Pulmonary artery endothelial cell (primary cell): ENCODE results near the gene SART3. TPM values are rescaled to one million over a fixed set of nuclear protein-coding genes. Genes with fewer than 3 reads are reported as not detected.
"Not testable (repeated sequence)": the region's sequence is repeated elsewhere in the genome, so short reads cannot be mapped to it uniquely, and the experiment has no call there.

Source experiments
- DNase-seq: peaks from one replicate; pipeline ENCODE4 v3.0.0-alpha.2; 2011; ENCODE audit warnings: low read depth, low spot score
- total RNA-seq: library from RNA; depleted of rRNA; stranded (reverse); fragments of >200 nt; gene quantifications from 2 replicates; pipeline ENCODE4 v1.2.3, GENCODE V29; 2014

The SART3 gene
- total RNA-seq, 1 donor from 2014 or later, result 77.2 TPM

DNA sequence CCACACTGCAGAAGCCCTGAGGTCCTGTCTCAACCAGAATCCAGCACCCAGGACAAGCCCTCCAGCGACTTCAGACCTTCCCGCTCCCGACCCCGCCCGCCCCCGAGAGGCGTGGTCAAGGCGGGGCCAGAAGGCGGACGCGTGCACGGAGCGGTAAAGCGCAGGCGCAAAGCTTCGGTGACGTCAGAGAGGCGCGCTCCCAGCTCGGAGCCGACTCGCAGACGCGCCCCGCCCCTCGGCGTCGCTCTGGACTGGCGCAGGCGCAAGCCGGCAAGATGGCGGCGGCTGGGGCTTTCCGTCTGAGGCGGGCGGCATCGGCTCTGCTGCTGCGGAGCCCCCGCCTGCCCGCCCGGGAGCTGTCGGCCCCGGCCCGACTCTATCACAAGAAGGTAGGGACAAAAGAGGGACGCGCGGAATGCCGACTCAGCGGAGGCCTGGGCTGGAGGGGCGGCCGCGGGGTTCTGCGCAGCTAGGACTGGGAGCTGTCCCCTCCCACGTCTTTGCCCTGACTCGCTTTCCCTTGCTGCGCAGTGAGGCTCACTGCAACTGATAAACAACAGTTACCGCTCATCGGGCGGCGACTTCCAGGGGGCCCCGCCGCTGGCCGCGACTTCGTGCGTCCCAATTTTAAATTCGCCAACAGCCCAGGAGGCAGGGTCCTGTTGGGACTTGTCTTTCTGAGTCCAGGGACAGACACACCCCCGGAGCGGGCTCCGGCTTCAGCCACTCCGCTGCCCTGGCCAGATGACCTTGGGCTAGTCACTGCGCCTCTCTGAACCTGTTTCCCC is 1.6 kb upstream of the SART3 start, which contains the start of gene ISCU:
TSS of gene ISCU (plus strand) at position 249 of the 788 bp plus-strand sequence. CDS start at position 276, 27 bp downstream.
- peak; percentile 85 for DNase-seq

DNA sequence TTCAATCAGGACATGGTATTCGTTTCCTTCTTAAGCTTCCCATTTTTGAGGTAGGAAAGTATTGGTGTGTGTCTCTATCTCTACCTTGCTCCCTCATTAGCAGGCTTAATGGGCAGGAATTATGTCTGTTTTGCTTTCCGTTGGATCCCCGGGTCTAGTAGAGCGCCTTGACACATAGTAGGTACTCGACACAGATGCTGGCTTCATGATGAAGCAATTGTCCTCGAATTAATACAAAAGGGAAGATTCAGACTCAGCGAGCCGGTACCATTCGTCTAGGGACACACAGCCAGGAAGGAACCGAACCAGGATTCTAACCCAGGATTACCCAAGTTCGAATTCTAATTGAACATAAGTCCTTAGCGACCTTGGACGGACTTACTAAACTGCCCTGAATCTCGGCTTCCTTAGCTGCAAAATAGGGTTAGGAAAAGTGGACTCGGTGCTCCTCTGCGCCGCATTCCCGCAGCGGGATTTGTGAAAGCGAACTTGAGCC is 927 bp upstream of the SART3 start:
- DNase-seq, result no peak

DNA sequence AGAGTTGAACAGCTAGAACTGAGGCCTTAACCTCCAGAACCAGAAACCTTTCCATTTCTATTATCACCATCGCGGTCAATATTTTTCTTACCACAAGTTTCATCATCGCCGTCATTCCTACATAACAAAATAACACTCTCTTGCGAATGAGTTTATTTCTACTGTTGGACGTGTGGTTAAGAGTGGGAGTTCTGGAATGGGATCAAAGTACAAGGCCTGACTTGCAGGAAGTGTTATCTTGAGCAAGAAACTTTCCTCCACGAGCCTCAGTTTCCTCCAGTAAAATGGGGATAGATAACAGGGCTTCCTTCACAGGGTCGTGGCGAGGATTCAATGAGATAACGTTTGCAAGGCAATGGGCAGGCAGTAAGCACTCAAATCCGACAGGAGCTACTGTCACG is 652 bp downstream of the SART3 start:
- no peak for DNase-seq

DNA sequence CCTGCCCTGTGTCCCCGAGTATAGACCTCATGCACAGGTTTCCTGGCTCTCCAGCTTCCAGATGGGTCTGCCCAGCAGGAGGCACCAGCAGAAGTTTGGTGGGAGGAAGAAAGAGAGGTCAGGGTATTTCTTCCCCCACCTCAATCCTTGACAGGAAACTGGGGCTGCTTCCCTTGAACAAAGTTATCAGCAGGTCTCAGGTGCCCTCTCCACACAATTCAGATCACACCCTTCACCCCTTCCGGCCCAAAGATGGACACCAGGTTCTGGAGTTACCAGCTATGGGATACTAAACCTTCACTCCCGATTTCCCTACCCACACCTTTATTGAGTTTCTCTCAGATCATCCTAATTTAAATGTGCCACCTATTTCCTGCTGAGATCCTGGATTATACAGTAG is 1.2 kb downstream of the SART3 start:
- no peak for DNase-seq

DNA sequence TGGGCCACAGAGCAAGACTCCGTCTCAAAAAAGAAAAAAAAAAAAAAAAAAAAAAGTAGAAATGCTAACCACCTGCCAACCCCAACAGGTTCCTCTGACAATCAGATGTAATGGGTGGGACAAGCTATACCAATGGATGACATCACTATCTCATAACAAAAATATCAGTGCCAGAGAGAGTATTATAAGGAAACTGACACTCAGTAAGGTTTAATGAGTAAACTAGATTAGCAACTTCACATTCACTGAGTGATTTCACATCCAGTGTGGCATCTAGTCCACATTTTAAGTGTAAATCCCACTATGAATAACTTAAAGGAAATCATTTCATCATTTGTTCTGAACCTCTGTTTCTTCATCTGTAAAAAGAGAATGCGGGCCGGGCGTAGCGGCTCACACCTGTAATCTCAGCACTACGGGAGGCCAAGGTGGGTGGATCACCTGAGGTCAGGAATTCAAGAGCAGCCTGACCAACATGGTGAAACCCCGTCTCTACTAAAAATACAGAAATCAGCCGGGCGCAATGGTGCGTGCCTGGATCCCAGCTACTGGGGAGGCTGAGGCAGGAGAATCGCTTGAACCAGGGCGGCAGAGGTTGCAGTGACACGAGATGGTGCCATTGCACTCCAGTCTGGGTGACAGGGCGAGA is 1.8 kb downstream of the SART3 start:
- no peak for DNase-seq

DNA sequence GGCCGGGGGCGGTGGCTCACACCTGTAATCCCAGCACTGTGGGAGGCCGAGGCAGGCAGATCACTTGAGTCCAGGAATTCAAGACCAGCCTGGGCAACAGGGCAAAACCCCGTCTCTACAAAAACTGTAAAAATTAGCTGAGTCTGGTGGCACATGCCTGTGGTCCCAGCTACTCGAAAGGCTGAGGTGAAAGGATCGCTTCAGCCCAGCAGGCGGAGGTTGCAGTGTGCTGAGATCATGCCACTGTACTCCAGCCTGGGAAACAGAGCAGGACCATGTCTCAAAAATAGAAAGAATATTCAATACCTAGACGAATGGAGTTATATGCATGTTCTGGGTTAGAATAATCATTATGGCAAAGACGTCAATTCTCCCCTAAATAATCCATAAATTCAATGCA is 5.6 kb downstream of the SART3 start:
- not testable (repeated sequence) for DNase-seq

DNA sequence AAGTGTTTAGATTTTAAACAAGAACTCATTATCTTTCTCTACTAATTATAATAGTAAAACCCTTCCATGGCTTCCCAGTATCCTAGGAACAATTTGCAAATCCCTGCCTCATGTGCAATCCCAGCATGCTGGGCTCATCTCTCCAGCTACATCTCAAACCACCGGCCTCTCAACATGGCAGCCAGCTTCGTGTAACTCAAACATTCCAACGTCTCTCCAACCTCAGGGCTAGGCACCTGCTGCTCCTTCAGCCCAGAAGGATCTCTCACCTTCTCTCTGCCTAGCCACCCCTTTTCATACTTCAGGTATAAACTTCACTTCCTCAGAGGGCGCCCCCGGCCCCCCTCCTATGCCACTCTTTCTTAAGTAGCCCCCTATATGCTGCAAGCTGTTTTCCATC is 7.2 kb downstream of the SART3 start:
- no peak for DNase-seq

DNA sequence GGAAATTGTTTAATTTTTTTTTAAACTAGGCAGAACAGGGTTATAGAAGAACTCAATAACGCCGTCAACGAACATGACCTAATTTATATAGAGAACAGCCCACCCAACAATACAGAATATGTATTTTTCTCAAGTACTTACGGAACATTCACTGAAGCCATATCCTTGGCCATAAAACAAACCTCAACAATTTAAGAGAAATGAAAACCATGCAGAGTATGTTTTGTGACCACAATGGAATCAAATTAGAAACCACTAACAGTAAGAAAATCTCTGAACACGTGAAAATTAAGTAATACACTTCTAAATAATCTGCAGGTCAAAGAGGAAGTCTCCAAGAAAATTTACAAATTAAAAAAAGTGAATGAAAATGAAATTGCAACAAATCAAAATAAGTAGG is 9.4 kb downstream of the SART3 start:
- DNase-seq, result no peak

DNA sequence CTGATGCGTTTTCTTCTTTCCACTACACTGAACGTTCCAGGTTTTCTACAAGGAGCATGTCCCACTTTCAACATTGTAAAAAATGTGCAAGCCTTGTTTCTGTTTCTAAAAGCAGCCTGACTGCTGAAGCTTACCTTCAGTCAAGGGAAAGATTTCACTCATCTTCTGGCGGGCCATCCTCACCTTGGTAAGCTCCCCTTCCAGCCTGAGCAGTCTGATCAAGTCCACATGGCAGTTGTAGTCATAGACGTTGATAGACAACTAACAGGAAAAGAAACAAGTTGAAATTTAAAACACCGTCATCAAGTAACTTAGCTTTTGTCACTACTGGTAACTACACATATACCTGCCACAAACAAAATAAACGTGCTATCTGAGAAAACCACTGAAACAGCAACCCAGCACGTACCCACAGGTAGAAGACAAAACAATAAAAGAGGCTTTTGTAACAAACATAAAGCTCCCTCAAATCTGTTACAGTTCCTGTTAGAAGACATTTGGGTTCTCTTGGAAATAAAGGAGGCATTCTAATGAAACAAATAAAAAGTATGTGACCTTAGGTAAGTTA is 11.9 kb downstream of the SART3 start:
- DNase-seq, result no peak

DNA sequence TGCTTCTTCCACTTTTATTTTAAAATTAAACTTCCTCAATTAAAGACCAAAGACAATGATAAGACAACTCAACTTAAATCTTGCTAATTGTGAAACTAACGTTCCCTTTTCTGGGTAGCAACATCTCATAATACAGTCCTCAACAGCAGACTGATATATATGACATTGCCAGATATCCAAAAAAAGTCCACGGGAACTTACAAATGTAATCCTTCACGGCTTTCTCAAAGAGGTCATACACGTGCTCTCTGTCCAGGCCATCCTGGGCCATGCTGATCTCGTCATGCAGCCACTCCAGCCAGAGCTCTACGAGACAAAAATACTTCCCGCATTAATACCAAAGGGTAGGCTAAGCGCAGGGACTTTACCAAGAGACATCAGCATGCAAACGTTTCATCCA is 13.3 kb downstream of the SART3 start:
- DNase-seq, result no peak

DNA sequence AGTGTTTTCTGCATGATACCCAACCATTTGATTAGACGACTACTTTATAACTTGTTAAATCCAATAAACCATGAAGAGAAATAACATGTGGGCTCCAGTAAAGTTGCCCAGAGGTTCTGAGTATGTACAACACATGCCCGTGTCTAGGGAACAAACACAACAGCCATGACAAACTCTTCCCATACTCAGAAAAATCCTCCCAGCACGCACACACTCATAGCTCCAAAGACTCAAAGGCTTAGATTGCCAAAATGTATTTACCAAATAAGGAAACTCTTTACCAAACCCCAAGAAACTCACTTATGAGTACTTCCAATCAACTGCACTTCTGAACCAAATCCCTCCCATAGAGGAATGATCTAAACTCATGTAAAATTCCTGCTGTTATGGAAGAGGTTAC is 17.3 kb downstream of the SART3 start:
- DNase-seq, result no peak

DNA sequence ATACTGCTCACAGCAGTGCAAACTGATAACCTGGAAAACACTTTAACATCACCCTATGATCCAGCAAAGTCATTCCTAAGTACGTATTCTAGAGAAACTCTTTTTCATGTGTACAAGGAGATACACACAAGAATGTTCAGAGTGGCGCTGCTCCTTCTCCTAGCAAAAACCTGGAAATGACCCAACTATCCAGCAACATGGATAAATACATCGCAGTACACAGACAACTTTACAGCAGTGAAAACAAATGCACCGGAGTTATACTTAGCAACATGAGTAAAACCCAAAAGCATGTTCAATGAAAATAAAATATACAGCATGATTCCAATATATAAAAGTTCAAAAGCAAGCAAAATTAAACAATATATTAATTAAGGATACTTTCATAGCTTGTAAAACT is 18.7 kb downstream of the SART3 start:
- DNase-seq, result no peak

DNA sequence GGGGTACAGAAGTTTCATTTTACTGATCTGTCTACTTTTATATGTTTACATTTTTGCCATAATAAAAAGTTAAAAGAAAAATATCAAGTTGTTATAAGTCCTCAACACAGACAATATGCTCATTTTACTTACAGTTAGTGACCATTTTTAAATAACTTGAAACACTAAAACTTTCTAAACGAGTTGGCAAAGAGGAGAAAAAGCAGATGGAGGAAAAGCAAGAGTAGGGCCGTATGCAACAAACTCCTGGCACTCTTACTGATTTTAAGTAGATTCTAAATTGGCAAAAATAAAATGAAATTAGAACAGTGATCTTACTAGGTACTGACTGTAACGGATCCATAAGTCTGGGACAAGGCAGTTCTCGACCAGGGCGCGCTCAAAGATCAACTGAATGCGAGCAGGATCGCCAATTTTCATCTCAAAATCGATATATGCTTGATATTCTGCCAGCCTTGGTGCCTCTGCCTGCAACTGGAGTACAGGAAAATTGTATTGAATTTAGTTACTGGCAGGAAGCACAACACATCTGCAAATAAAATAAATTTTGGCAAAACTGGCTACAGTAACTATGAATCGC is 22.3 kb downstream of the SART3 start:
- no peak for DNase-seq

DNA sequence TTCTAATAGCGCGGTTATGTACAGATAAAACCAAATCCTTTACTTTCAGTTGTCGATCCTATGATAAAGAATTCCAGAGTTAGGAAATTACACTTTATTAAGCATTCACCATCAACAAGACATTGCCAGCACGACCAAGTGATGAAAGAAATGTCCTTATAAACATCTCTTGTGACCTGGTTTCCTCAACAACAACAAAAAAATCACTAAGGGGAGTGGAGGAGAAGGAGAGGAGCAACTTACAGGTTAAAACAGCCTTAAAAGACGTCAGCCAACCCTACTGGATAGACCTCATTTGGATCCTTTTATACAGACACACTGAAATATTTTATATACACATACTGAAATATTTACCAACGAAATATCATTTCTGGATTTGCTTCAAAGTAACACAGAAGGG is 22.8 kb downstream of the SART3 start:
- DNase-seq, result no peak

DNA sequence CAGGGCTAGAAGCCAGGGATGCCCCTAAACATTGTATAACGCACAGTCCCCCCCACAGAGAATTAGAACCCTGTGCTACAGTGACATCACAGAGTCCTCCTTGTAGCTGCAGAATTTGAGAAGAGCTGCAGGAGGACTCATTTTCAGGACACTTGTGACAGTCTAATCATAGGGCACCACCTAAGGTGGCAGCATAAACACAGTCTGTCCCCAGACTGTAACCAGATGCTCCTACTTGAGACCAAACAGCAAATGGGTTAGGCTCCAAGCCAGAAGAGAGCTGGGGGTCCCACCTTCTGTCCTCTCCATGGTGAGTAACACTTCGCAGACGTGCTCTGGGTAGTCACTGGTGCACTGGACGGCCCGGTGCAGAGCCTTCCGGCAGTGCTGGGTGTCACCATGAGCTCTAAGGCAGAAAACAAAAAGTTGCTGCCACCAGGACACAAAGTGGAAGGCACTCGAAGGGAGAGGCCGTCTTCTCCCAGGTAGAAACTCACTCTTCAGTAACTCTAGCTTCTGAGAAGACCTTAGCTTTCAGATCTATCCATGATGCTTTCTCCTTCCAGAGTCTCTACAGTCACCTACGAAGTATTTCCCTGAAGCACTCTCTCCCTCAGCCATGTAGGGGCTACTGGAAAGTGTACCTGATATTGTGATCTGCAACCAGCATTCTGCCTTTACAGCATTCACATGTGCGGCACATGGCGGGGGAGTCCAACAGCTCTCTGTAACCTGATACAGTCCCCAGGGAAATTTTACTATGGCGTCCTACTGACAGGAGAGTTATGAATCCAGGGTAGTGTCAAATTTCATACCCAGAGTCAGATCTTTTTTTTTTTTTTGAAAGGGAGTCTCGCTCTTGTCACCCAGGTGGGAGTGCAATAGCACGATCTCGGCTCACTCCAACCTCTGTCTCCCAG is 28.8 kb downstream of the SART3 start:
- DNase-seq, result no peak

DNA sequence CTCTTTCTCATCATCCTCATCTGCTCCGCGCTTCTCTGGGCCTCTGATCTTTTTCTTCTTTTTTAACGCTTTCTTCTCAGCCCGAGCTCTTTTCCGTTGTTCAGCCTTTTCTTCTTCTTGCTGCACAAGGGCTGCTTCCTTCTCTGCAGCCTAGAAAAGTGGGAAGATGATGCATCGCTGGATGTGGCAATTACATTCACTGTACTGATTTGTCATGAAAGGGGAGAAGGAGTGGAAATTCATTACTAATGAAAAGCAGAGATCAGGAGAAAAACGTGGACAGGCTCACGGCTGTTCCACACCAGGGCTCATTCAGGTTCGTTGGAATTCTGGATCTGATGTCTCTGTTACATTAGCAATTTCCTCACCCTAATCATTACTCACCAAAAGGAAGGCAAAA is 30.8 kb downstream of the SART3 start:
- DNase-seq, result no peak

DNA sequence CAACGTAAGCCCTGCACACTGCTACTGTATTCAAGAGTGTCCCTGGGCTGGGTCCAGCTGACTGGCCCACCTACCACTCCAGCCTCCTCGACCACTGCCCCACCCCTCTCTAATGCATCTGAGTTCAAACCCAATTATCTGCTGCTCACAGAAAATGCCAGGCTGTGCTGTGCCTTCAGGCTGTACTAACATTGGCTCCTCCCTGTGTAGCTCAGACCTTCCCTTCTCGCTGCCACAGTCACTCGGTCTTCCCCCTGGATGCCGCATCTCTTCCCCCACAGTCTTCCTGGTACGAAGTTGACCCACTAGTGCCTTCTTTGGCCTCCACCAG is 33.8 kb downstream of the SART3 start:
- DNase-seq, result no peak

DNA sequence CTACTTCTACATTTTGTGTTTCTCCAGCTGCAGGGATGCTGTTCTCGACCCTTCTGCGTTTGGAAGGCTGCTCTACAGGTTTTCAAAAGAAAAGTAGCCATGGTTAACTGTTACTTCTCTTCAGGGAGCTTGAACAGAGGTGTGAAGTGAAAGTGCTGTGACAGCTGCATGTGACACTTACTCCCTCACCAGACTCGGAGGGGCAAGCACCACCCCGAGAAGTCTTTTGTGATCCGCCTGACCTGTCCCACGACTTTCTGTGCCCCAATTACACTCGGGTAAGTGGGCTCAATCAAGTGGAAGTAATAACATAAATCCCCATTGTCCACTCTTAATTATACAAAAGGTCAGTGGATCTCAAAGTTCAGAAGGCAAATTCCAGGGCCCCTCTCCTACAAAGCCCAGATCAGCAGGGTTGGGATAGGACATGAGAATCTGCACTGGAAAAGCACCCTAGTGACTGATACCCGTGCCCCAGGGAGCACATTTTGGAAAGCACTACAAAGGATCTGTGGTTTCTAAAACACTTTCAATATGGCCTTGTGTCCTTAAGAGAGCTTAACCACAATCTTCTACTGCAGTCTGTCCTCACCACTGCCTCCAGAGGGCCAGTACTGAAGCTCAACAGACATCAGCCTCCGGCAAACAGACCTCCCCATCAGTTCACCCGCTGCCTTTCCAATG is 34.3 kb downstream of the SART3 start:
- no peak for DNase-seq

DNA sequence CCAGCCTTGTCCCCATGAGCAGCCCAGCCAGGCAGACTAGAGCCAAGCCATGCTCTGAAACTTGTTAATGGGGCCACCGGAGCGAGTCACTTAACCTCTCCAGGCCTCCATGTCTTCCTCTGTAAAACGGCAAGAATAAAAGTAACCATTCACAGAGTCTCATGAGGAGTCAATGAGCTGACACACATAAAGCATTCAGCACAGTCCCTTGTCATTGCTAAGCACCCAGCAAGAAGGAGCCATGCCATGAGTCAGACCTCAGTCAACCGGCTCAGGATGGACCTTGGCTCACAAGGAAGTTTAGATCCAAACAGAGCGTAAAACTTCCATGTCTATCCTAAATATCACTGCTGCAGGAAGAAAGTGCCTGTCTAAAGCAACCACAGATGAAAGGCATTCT is 35.3 kb downstream of the SART3 start:
- no peak for DNase-seq

DNA sequence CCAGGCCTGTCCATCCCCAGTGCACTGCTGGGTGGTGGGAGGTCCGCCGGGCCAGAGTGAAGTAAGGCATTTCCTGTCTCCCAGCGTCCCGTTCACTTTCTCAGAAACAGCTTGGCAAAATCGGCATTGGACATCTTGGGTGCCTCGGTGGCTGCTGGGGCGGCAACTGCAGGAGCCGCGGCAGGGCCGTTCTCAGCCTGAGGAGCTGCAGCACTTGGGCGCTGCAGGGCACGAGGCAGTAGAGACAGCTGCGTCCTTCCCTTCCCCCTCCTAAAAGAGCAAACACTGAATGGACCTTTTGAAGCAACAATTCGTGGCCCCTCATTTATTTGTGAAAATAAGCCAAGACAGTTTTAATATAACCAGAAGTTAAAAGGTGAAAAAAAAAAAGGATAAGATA is 37.6 kb downstream of the SART3 start:
- no peak for DNase-seq

DNA sequence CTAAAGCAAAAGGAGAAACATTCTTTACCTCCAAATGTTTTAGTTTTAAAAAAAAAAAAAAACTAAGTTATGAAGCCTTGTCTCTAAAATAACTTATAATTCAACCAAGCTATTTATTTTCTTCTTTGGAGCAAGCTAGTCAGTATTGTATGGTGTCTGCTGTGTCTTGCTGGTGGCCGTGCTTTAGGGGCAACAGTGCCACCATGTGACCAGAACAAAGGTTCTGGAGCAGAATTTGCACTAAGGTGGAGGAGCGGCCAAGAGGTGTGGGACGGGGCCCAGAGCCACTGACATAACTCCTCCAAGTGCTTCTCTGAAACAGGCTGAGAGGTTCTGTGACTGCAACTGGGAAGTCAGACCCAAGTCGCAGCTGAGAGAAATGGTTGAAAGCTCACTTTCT is 41.4 kb downstream of the SART3 start:
- DNase-seq, result no peak
